Measurements from ENCODE around the gene SLC9A9. TPM values are rescaled to one million over a fixed set of nuclear protein-coding genes. Genes with fewer than 3 reads are reported as not detected.

The SLC9A9 gene
- total RNA-seq, 3 donors from 2014 or later (not counting 1 experiment from before 2014, with no cell fraction given), result 24.0 to 29.1 (median 27.2) TPM

DNA sequence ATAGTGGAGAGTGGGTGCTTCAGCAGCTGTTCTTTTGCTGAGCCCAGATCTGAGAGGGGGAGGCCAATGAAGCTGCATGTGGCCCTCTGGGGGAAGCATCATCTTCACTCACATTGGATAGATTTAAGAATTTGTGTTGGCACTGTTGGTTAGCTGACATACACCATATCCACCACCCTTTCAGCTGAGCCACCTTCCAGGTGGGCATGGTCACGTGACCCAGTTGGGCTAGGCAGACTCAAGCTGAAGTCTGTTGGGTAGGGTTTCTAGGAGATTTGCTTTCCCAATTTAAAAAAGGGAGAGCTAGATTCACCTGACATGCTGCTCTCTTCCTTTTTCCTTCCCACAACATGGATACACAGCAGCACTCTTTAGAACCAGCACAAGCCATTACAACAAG lies 417.7 kb downstream of the SLC9A9 start:
- Histone ChIP-seq H3K9me3 (ENCODE audit: control insufficient read depth, insufficient read depth, low read length) (no peaks in the 10 kb centered on the region), H3K27ac (ENCODE audit: low read length) (no peak overlapping the region), H3K4me1 (ENCODE audit: control insufficient read depth, insufficient read depth, low read length) (no peaks in the 10 kb centered on the region), H3K4me3 (ENCODE audit: low read length) (no peak overlapping the region), H3K36me3 (ENCODE audit: control insufficient read depth, insufficient read depth, low read length) (no peaks in the 10 kb centered on the region), H3K27me3 (ENCODE audit: control insufficient read depth, insufficient read depth, low read length) (no peaks in the 10 kb centered on the region)
- Mint-ChIP-seq H3K27ac (peak overlapping the region in 1 of 2 donors; percentile 41), H3K4me3 (no peak overlapping the region), H3K9me3 (no peaks in the 10 kb centered on the region), H3K27me3 (ENCODE audit: low read depth in 2 of 2) (no peaks in the 10 kb centered on the region), H3K4me1 (peaks cover 5 to 47% of the 10 kb centered on the region in 2 donors), H3K36me3 (no peaks in the 10 kb centered on the region)
- no peak for ATAC-seq
- intact Hi-C loops (cut with micrococcal nuclease), result no loop called here
- WGBS (ENCODE audit: insufficient coverage), result no CpG with 5 or more reads among the region's 1 CpG
- TF ChIP-seq, protein P1, sequence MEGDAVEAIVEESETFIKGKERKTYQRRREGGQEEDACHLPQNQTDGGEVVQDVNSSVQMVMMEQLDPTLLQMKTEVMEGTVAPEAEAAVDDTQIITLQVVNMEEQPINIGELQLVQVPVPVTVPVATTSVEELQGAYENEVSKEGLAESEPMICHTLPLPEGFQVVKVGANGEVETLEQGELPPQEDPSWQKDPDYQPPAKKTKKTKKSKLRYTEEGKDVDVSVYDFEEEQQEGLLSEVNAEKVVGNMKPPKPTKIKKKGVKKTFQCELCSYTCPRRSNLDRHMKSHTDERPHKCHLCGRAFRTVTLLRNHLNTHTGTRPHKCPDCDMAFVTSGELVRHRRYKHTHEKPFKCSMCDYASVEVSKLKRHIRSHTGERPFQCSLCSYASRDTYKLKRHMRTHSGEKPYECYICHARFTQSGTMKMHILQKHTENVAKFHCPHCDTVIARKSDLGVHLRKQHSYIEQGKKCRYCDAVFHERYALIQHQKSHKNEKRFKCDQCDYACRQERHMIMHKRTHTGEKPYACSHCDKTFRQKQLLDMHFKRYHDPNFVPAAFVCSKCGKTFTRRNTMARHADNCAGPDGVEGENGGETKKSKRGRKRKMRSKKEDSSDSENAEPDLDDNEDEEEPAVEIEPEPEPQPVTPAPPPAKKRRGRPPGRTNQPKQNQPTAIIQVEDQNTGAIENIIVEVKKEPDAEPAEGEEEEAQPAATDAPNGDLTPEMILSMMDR (IDR thresholded peaks at IDR 0.05), result no peak
- DNase-seq, result no peak

DNA sequence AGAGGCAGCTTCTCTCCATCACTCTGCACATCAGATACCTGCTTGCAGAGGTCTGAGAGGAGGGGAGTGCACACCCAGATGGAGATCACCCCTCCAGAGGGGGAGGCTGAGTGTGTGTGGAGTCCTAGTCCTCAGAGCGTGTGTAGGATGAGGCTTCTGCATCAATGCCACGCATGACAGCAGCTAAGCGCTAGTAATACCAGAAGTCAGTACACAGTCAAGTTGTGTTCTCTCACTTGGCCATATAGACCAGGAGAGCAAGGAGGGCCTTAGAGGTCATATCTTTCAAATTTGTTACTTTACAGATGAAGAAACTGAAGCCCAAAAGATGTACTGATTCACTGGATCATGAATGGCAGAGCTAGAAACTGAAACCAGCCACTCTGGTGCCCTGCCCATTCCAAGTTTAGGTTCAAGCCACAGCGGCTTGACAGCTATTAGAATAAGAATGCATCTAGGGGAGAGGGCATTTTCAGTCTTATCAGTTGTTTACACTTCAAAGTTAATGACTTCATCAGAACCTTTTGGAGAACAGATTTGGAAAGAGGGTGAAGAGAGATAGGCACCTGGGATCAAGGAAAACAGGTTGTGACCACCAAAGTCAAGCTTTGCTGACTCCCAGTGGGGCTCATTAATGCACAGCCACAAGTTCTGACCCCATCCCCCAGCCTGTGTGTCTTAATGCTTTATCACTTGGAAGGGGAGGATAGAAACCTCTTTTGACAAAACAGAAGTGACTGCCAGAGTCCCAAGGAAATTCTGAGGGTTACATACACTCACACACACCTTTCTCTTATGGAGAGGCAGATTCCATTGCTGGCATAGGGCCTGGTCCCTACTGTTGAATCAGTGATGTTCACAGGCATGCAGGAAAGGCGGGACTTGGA lies 418.4 kb downstream of the SLC9A9 start:
- WGBS (ENCODE audit: insufficient coverage), result 90% methylated on average over 5 of the region's 5 CpGs
- H3K9me3 ChIP-seq (ENCODE audit: control insufficient read depth, insufficient read depth, low read length), result no peaks in the 10 kb centered on the region
- no peaks in the 10 kb centered on the region for H3K36me3 ChIP-seq (ENCODE audit: control insufficient read depth, insufficient read depth, low read length)
- H3K27me3 Mint-ChIP-seq (ENCODE audit: low read depth in 2 of 2), result no peaks in the 10 kb centered on the region
- no peaks in the 10 kb centered on the region for H3K36me3 Mint-ChIP-seq
- no peaks in the 10 kb centered on the region for H3K4me1 ChIP-seq (ENCODE audit: control insufficient read depth, insufficient read depth, low read length)
- peaks cover 6 to 47% of the 10 kb centered on the region in 2 donors for H3K4me1 Mint-ChIP-seq
- H3K4me3 ChIP-seq (ENCODE audit: low read length), result no peak overlapping the region
- ATAC-seq (no peak), DNase-seq (no peak)
- no peaks in the 10 kb centered on the region for H3K27me3 ChIP-seq (ENCODE audit: control insufficient read depth, insufficient read depth, low read length)
- H3K27ac ChIP-seq (ENCODE audit: low read length), result no peak overlapping the region
- no peaks in the 10 kb centered on the region for H3K9me3 Mint-ChIP-seq
- no peak overlapping the region for H3K4me3 Mint-ChIP-seq
- no peak overlapping the region for H3K27ac Mint-ChIP-seq
- TF ChIP-seq, protein P1 (IDR thresholded peaks at IDR 0.05), result no peak
- intact Hi-C loops (cut with micrococcal nuclease), result no loop called here

DNA sequence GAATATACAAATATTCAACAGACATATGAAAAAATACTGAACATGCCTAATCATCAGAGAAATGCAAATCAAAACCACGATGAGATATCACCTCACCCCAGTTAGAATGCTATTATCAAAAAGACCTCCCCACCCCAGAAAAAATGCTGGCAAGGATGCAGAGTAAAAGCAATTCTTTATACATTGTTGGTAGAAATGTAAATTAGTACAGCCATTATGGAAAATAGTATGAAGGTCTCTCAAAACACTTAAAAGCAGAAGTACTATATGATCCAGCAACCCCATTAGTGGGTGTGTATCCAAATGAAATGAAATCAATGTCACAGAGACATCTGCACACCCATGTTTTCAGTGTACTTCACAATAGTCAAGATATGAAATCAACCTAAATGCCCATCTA lies 420.0 kb downstream of the SLC9A9 start:
- WGBS (ENCODE audit: insufficient coverage), result no CpG with 5 or more reads among the region's 1 CpG
- Histone ChIP-seq H3K36me3 (ENCODE audit: control insufficient read depth, insufficient read depth, low read length) (no peaks in the 10 kb centered on the region), H3K9me3 (ENCODE audit: control insufficient read depth, insufficient read depth, low read length) (no peaks in the 10 kb centered on the region), H3K4me3 (ENCODE audit: low read length) (no peak overlapping the region), H3K4me1 (ENCODE audit: control insufficient read depth, insufficient read depth, low read length) (peaks cover 4% of the 10 kb centered on the region), H3K27ac (ENCODE audit: low read length) (no peak overlapping the region), H3K27me3 (ENCODE audit: control insufficient read depth, insufficient read depth, low read length) (no peaks in the 10 kb centered on the region)
- ATAC-seq (no peak), DNase-seq (no peak)
- H3K9me3 Mint-ChIP-seq, result no peaks in the 10 kb centered on the region
- peaks cover 22 to 56% of the 10 kb centered on the region in 2 donors for H3K4me1 Mint-ChIP-seq
- H3K27me3 Mint-ChIP-seq (ENCODE audit: low read depth in 2 of 2), result no peaks in the 10 kb centered on the region
- TF ChIP-seq, protein P1 (IDR thresholded peaks at IDR 0.05), result no peak
- H3K36me3 Mint-ChIP-seq, result no peaks in the 10 kb centered on the region
- intact Hi-C loops (cut with micrococcal nuclease), result no loop called here
- no peak overlapping the region for H3K4me3 Mint-ChIP-seq
- H3K27ac Mint-ChIP-seq, result peak overlapping the region in 1 of 2 donors; percentile 44

All from natural killer cell (primary cell).